HepG2 (cell line): ENCODE data around the gene MED19. TPM values are rescaled to one million over a fixed set of nuclear protein-coding genes. Genes with fewer than 3 reads are reported as not detected.

Experiments
- ATF1 ChIP-seq: IDR thresholded peaks from 2 replicates; pipeline ENCODE4 v1.6.1; 2016; ENCODE audit warnings: mild to moderate bottlenecking, control low read depth
- BCL3 ChIP-seq: sonication (generic); formaldehyde crosslinking; IDR thresholded peaks from 2 replicates; pipeline ENCODE4 v1.5.1; 2020; ENCODE audit warnings: mild to moderate bottlenecking, missing genetic modification reagents, moderate library complexity
- CC2D1A ChIP-seq: sonication (generic); formaldehyde crosslinking; IDR thresholded peaks from 2 replicates; pipeline ENCODE4 v1.8.1; 2023; ENCODE audit warnings: mild to moderate bottlenecking, missing genetic modification reagents
- CCDC6 ChIP-seq: sonication (generic); formaldehyde crosslinking; IDR thresholded peaks from 2 replicates; pipeline ENCODE4 v1.8.1; 2022; ENCODE audit warnings: mild to moderate bottlenecking, missing genetic modification reagents, moderate library complexity
- CREM ChIP-seq, 2 experiments: sonication (generic) in 1 of 2; formaldehyde crosslinking in 1 of 2; IDR thresholded peaks; 2 replicates each; pipeline versions ENCODE4 v1.4.0 to v1.6.1; 2016 to 2020; ENCODE audit warnings: antibody characterized with exemption in 1 of 2, mild to moderate bottlenecking in 1 of 2, missing genetic modification reagents in 1 of 2
- EZH2 ChIP-seq: conservative IDR thresholded peaks from 2 replicates; pipeline ENCODE4 v1.6.1; 2012; ENCODE audit warnings: mild to moderate bottlenecking, low read depth, low read length, moderate library complexity
- JDP2 ChIP-seq: sonication (generic); formaldehyde crosslinking; IDR thresholded peaks from 2 replicates; pipeline ENCODE4 v1.8.1; 2022; ENCODE audit warnings: missing genetic modification reagents, borderline replicate concordance
- KAT8 ChIP-seq: IDR thresholded peaks from 2 replicates; pipeline ENCODE4 v1.6.1; 2016; ENCODE audit warnings: missing genetic modification reagents, missing compliant biosample characterization
- LCORL ChIP-seq, 2 experiments: fragments of 450-650 bp in 1 of 2; sonication (generic) in 1 of 2; formaldehyde crosslinking in 1 of 2; IDR thresholded peaks; 2 replicates each; pipeline versions ENCODE4 v1.5.0 to v1.6.1; 2017 to 2020; ENCODE audit warnings: antibody characterized with exemption in 1 of 2, missing genetic modification reagents in 1 of 2
- MAFG ChIP-seq: sonication (generic); formaldehyde crosslinking; IDR thresholded peaks from 2 replicates; pipeline ENCODE4 v1.5.1; 2020; ENCODE audit warnings: mild to moderate bottlenecking, missing genetic modification reagents
- ZBTB38 ChIP-seq: sonication (generic); formaldehyde crosslinking; IDR thresholded peaks from 2 replicates; pipeline ENCODE4 v1.5.1; 2020; ENCODE audit warnings: mild to moderate bottlenecking, missing genetic modification reagents
- ZBTB4 ChIP-seq: sonication (generic); formaldehyde crosslinking; IDR thresholded peaks from 2 replicates; pipeline ENCODE4 v1.4.0; 2020; ENCODE audit warnings: missing genetic modification reagents, mild to moderate bottlenecking, borderline replicate concordance
- ZBTB40 ChIP-seq, 2 experiments: fragments of 450-650 bp in 1 of 2; sonication (generic) in 1 of 2; formaldehyde crosslinking in 1 of 2; IDR thresholded peaks; 2 replicates each; pipeline versions ENCODE4 v1.6.1 to v1.8.0; 2016 to 2022; ENCODE audit warnings: antibody characterized with exemption in 1 of 2, mild to moderate bottlenecking in 1 of 2, missing genetic modification reagents in 1 of 2
- ZKSCAN1 ChIP-seq: fragments of 150-350 bp; IDR thresholded peaks from 2 replicates; pipeline ENCODE4 v1.6.1; 2014; ENCODE audit warnings: low read length
- ZNF335 ChIP-seq: sonication (generic); formaldehyde crosslinking; IDR thresholded peaks from 2 replicates; pipeline ENCODE4 v1.4.0; 2020; ENCODE audit warnings: missing genetic modification reagents
- ZSCAN9 ChIP-seq: IDR thresholded peaks from 2 replicates; pipeline ENCODE4 v1.6.1; 2016; ENCODE audit warnings: borderline replicate concordance
- polyA plus RNA-seq, 8 experiments: library from polyadenylated mRNA; depleted of rRNA in 3 of 8; stranded (reverse) in 7 of 8; unstranded in 1 of 8; fragments of >200 nt; fragmentation: Illumina TruSeq in 4 of 8; extraction: Trizol in 4 of 8; gene quantifications; 2 replicates each; pipeline versions ENCODE4 v1.2.1 to v1.2.3, GENCODE V29; 2011 to 2016; ENCODE audit warnings: low read depth in 4 of 8, missing spikeins in 1 of 8, mixed read lengths in 1 of 8; ENCODE audit not compliant: insufficient read depth in 1 of 8
- total RNA-seq, 5 experiments: library from RNA; depleted of rRNA; stranded (reverse); fragments of >200 nt; fragmentation: Illumina TruSeq; extraction: Trizol; gene quantifications; 2 replicates each; pipeline ENCODE4 v1.2.3, GENCODE V29; 2016; ENCODE audit warnings: low read depth in 1 of 5

The MED19 gene
- total and polyA plus RNA-seq, 2 of the 13 experiments (the other 11 are each of a cell fraction or from before 2014, with no cell fraction given), result 12.9 to 13.8 TPM

- no peak for TF ChIP-seq ZSCAN9 (CRISPR knock-in tag)
- no peak; the same call in 1 of the 2 replicates for TF ChIP-seq ZBTB38 (CRISPR knock-in tag)
- TF ChIP-seq ZBTB4, result peak; percentile 42; the same call in 1 of the 2 replicates
- TF ChIP-seq ZNF335 (CRISPR knock-in tag), result peak; percentile 30; the same call in 1 of the 2 replicates
- TF ChIP-seq LCORL (IDR thresholded peaks at IDR 0.05), result no peak
- TF ChIP-seq LCORL (CRISPR knock-in tag; IDR thresholded peaks at IDR 0.05), result no peak
- TF ChIP-seq ATF1, result peak; percentile 62; the same call in 1 of the 2 replicates
- peak; percentile 100 for TF ChIP-seq ZBTB40 (IDR thresholded peaks at IDR 0.05)
- TF ChIP-seq ZBTB40 (CRISPR knock-in tag; IDR thresholded peaks at IDR 0.05), result peak; percentile 100
- peak; percentile 83 for TF ChIP-seq CREM (IDR thresholded peaks at IDR 0.05)
- TF ChIP-seq CREM (CRISPR knock-in tag; IDR thresholded peaks at IDR 0.05), result no peak
- no peak for TF ChIP-seq BCL3 (CRISPR knock-in tag)
- 0 out of 2 replicates have a peak, but pooled peaks have one; percentile 76 for TF ChIP-seq ZKSCAN1
- TF ChIP-seq KAT8 (CRISPR knock-in tag), result peak; percentile 85
- no peak for TF ChIP-seq EZH2
- TF ChIP-seq JDP2, result no peak
- no peak for TF ChIP-seq MAFG
- no peak for TF ChIP-seq CCDC6 (CRISPR knock-in tag)
- TF ChIP-seq CC2D1A (CRISPR knock-in tag), result 0 out of 2 replicates have a peak, but pooled peaks have one; percentile 32
These were observed 44.8 kb downstream of the MED19 start (continued) for GRCh38 chr11:57667117-57667735.
